IMR-90 (cell line): ENCODE measurements around the gene PTPRF. TPM values are rescaled to one million over a fixed set of nuclear protein-coding genes. Genes with fewer than 3 reads are reported as not detected.

Source experiments
- ATAC-seq: fragments of 200-7000 bp; cut with Tn5 transposase; 2 replicates; pipeline ENCODE4 v1.9.1; 2020; ENCODE audit warnings: low read depth, mild to moderate bottlenecking, moderate library complexity
- BruUV-seq: library from RNA; stranded (reverse); fragments of 400-500 nt; replicated peaks from 2 replicates; lab custom pipeline; 2021; lab: Mats Ljungman, UMichigan
- CTCF ChIA-PET: fragments of 300-600 bp; formaldehyde crosslinking; extraction: SDS; loops from one replicate; lab custom pipeline; 2021; ENCODE audit warnings: antibody characterized with exemption; lab: Yijun Ruan, JAX
- POLR2A ChIA-PET: fragments of 300-600 bp; sonication (Branson Sonifier 250); formaldehyde crosslinking; loops from one replicate; lab custom pipeline; 2022; ENCODE audit warnings: antibody characterized with exemption; ENCODE audit not compliant: unreplicated experiment; lab: Charles Lee
- DNase-seq: peaks from one replicate; pipeline ENCODE4 v3.0.0; 2013
- H2AFZ ChIP-seq: replicated peaks from 2 replicates; pipeline ENCODE3; 2013; ENCODE audit warnings: low read length, mild to moderate bottlenecking; ENCODE audit not compliant: poor library complexity
- H2AK5ac ChIP-seq: 2 replicates; pipeline ENCODE4 v1.6.1; 2013; ENCODE audit warnings: low read depth, low read length, inconsistent platforms
- H2AK9ac ChIP-seq: replicated peaks from 2 replicates; pipeline ENCODE3; 2013; ENCODE audit warnings: mild to moderate bottlenecking, low read depth, low read length, moderate library complexity; ENCODE audit not compliant: poor library complexity
- H2BK120ac ChIP-seq: 2 replicates; pipeline ENCODE4 v1.6.1; 2013; ENCODE audit warnings: low read depth, low read length, inconsistent platforms
- H2BK15ac ChIP-seq: 3 replicates; pipeline ENCODE4 v1.6.1; 2013; ENCODE audit warnings: low read depth, low read length, inconsistent platforms
- H2BK20ac ChIP-seq: 2 replicates; pipeline ENCODE4 v1.6.1; 2013; ENCODE audit warnings: low read depth, mild to moderate bottlenecking, inconsistent platforms, low read length, moderate library complexity
- H2BK5ac ChIP-seq: 2 replicates; pipeline ENCODE4 v1.6.1; 2013; ENCODE audit warnings: mild to moderate bottlenecking, low read depth, low read length, inconsistent platforms; ENCODE audit not compliant: poor library complexity, severe bottlenecking
- H3K14ac ChIP-seq: replicated peaks from 2 replicates; pipeline ENCODE4 v1.6.1; 2013; ENCODE audit warnings: low read depth, low read length, inconsistent platforms
- H3K18ac ChIP-seq: 2 replicates; pipeline ENCODE4 v1.6.1; 2013; ENCODE audit warnings: low read depth, low read length, control low read depth
- H3K23ac ChIP-seq: 2 replicates; pipeline ENCODE4 v1.6.1; 2013; ENCODE audit warnings: low read depth, low read length, inconsistent platforms
- H3K27ac ChIP-seq: 2 replicates; pipeline ENCODE4 v1.5.1; 2013; ENCODE audit warnings: mild to moderate bottlenecking, control low read depth, low read length; ENCODE audit not compliant: insufficient read depth
- H3K27me3 ChIP-seq: 2 replicates; pipeline ENCODE4 v1.6.1; 2013; ENCODE audit warnings: low read length; ENCODE audit not compliant: control insufficient read depth, insufficient read depth
- H3K36me3 ChIP-seq: 2 replicates; pipeline ENCODE4 v1.6.1; 2013; ENCODE audit warnings: low read length, mixed read lengths; ENCODE audit not compliant: control insufficient read depth, insufficient read depth
- H3K4ac ChIP-seq: 2 replicates; pipeline ENCODE4 v1.6.1; 2013; ENCODE audit warnings: low read depth, low read length, inconsistent platforms
- H3K4me1 ChIP-seq: 2 replicates; pipeline ENCODE4 v1.6.1; 2013; ENCODE audit warnings: low read length, mixed read lengths; ENCODE audit not compliant: control insufficient read depth, insufficient read depth
- H3K4me2 ChIP-seq: 2 replicates; pipeline ENCODE4 v1.6.1; 2013; ENCODE audit warnings: low read depth, mild to moderate bottlenecking, control low read depth, low read length, moderate library complexity
- H3K4me3 ChIP-seq: 2 replicates; pipeline ENCODE4 v1.5.1; 2013; ENCODE audit warnings: low read depth, mild to moderate bottlenecking, control low read depth, low read length, moderate library complexity; ENCODE audit not compliant: insufficient read depth
- H3K56ac ChIP-seq: 2 replicates; pipeline ENCODE4 v1.6.1; 2013; ENCODE audit warnings: low read length, inconsistent platforms; ENCODE audit not compliant: insufficient read depth; ENCODE audit errors: extremely low read depth
- H3K79me1 ChIP-seq, 2 experiments: 2 replicates each; pipeline ENCODE4 v1.6.1; 2013; ENCODE audit warnings: low read length in 2 of 2, inconsistent platforms in 1 of 2, low read depth in 1 of 2
- H3K9ac ChIP-seq: 2 replicates; pipeline ENCODE4 v1.6.1; 2013; ENCODE audit warnings: low read depth, low read length, control low read depth
- H3K9me1 ChIP-seq: 2 replicates; pipeline ENCODE4 v1.6.1; 2013; ENCODE audit warnings: low read length, inconsistent platforms; ENCODE audit not compliant: insufficient read depth
- H3K9me3 ChIP-seq: 2 replicates; pipeline ENCODE4 v1.6.1; 2013; ENCODE audit warnings: low read length; ENCODE audit not compliant: control insufficient read depth, insufficient read depth
- H4K20me1 ChIP-seq: 2 replicates; pipeline ENCODE4 v1.6.1; 2013; ENCODE audit warnings: low read length, inconsistent platforms; ENCODE audit not compliant: insufficient read depth
- H4K5ac ChIP-seq: 2 replicates; pipeline ENCODE4 v1.6.1; 2013; ENCODE audit warnings: mild to moderate bottlenecking, low read depth, low read length, control low read depth
- H4K8ac ChIP-seq, 2 experiments: 2 replicates each; pipeline ENCODE4 v1.6.1; 2013; ENCODE audit warnings: low read depth in 2 of 2, low read length in 2 of 2, control low read depth in 1 of 2, inconsistent platforms in 1 of 2
- H4K91ac ChIP-seq: 2 replicates; pipeline ENCODE4 v1.6.1; 2013; ENCODE audit warnings: low read depth, low read length, inconsistent platforms; ENCODE audit not compliant: insufficient read depth
- MAFK ChIP-seq: IDR thresholded peaks from 2 replicates; pipeline ENCODE4 v1.6.1; 2012; ENCODE audit warnings: low read depth, low read length, improper control_type of control experiment
- WGBS, 2 experiments: methylation state at CpG; one replicate each; pipeline versions ENCODE4 v1.1.5 to v1.1.7; 2013; ENCODE audit warnings: missing lambda C conversion rate in 2 of 2; ENCODE audit not compliant: insufficient read length in 1 of 2; ENCODE audit errors: extremely low coverage in 2 of 2; 5-methylcytosine and 5-hydroxymethylcytosine counted together
- dilution Hi-C: fragments of 300-500 bp; cut with HindIII; formaldehyde crosslinking; loops from one replicate; pipeline ENCODE4 v1.14.3; 2018; ENCODE audit warnings: low sequenced_read_pairs; ENCODE audit not compliant: unreplicated experiment
- in situ Hi-C: fragments of 300-500 bp; cut with MboI; formaldehyde crosslinking; loops from 3 replicates; pipeline ENCODE4 v1.14.3; 2019; ENCODE audit warnings: low sequenced_read_pairs, inconsistent platforms, mixed read lengths
- intact Hi-C: fragments of 100-400 bp; cut with micrococcal nuclease; formaldehyde crosslinking; loops from 2 replicates; pipeline ENCODE4 v1.10.0; 2022
- polyA plus RNA-seq, 3 experiments: library from polyadenylated mRNA; depleted of rRNA; stranded (reverse); fragments of >200 nt; gene quantifications; 2 replicates each; pipeline ENCODE4 v1.2.3, GENCODE V29; 2012; ENCODE audit warnings: low replicate concordance in 1 of 3
- total RNA-seq: library from RNA; depleted of rRNA; stranded (reverse); fragments of >200 nt; gene quantifications from 2 replicates; pipeline ENCODE4 v1.2.3, GENCODE V29; 2012
- TF ChIP-seq, protein P1 (sequence below): fragments of 150-350 bp; IDR thresholded peaks from 2 replicates; pipeline ENCODE4 v1.6.1; 2017; ENCODE audit warnings: mild to moderate bottlenecking, antibody characterized with exemption, low read length, low read depth

The PTPRF gene
- total and polyA plus RNA-seq, 2 of the 4 experiments (the other 2 are of a cell fraction) = 25.8 to 92.3 TPM

DNA sequence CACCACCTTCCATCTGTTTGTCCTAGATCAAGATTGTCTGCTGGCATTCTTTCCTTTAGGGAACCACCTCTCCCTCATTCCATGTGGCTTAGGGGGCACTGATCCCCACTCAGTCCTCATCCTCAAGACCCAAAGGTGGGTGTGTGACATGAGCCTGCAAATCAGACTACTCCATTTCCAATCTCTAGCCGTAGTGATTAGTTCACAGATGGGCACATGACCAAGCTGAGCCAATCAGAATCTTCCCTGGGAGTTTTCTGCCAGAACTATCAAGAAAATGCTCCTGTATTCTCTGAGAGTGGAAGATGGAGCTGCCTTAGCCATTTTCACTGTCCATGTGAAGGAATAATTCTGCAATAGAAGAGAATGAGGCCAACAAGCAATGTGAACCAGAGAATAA lies 19.3 kb upstream of the PTPRF start:
- no CpG with 5 or more reads among the region's 1 CpG for whole genome bisulfite sequencing, 2 experiments
- H3K9me3 ChIP-seq = no peaks in the 10 kb centered on the region
- in situ Hi-C loops = no loop called here
- no peak overlapping the region for H2AFZ ChIP-seq
- H3K23ac ChIP-seq = no peak overlapping the region
- H3K36me3 ChIP-seq = no peaks in the 10 kb centered on the region
- no peak for TF ChIP-seq MAFK
- TF ChIP-seq, protein P1, sequence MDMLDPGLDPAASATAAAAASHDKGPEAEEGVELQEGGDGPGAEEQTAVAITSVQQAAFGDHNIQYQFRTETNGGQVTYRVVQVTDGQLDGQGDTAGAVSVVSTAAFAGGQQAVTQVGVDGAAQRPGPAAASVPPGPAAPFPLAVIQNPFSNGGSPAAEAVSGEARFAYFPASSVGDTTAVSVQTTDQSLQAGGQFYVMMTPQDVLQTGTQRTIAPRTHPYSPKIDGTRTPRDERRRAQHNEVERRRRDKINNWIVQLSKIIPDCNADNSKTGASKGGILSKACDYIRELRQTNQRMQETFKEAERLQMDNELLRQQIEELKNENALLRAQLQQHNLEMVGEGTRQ = peak; percentile 65
- POLR2A ChIA-PET = no interaction called here
- no peak overlapping the region for H3K56ac ChIP-seq
- no peak overlapping the region for H3K9ac ChIP-seq
- no peak overlapping the region for H2AK5ac ChIP-seq
- H2BK120ac ChIP-seq = no peak overlapping the region
- H3K9me1 ChIP-seq = no peaks in the 10 kb centered on the region
- H2AK9ac ChIP-seq = no peak overlapping the region
- H3K4me1 ChIP-seq = no peaks in the 10 kb centered on the region
- H3K4me2 ChIP-seq = no peak overlapping the region
- H2BK15ac ChIP-seq = no peak overlapping the region
- no peak overlapping the region for H2BK20ac ChIP-seq
- CTCF ChIA-PET = no interaction called here
- H4K8ac ChIP-seq = no peak overlapping the region
- no peak overlapping the region for H3K4me3 ChIP-seq
- no TSS peak for BruUV-seq
- H4K91ac ChIP-seq = no peak overlapping the region
- DNase-seq (no peak), ATAC-seq (no peak)
- intact Hi-C loops = no loop called here
- no peaks in the 10 kb centered on the region; the same call in 1 of the 2 replicates for H3K27me3 ChIP-seq
- H3K79me1 ChIP-seq = no peaks in the 10 kb centered on the region
- no peak overlapping the region for H3K14ac ChIP-seq
- H2BK5ac ChIP-seq = no peak overlapping the region
- no peaks in the 10 kb centered on the region for H4K20me1 ChIP-seq
- H3K27ac ChIP-seq = no peak overlapping the region
- no peak overlapping the region for H3K18ac ChIP-seq
- no peak overlapping the region for H3K4ac ChIP-seq
- dilution Hi-C loops = no loop called here
- no peak overlapping the region for H4K5ac ChIP-seq
